Rectal smooth muscle tissue (tissue), 1 donor: ENCODE measurements around the gene FBXO11.
A peak's percentile ranks its signal among the peaks of the same experiment; 100 is the strongest.

ENCODE experiments used
- H3K27ac ChIP-seq: one replicate; pipeline ENCODE4 v1.7.0; 2013; ENCODE audit warnings: low read depth, low read length, inconsistent platforms
- H3K27me3 ChIP-seq: one replicate; pipeline ENCODE4 v1.7.0; 2013; ENCODE audit warnings: low read length; ENCODE audit not compliant: control insufficient read depth, insufficient read depth
- H3K36me3 ChIP-seq: one replicate; pipeline ENCODE4 v1.7.0; 2013; ENCODE audit warnings: low read length; ENCODE audit not compliant: control insufficient read depth, insufficient read depth
- H3K4me1 ChIP-seq: one replicate; pipeline ENCODE4 v1.7.0; 2013; ENCODE audit warnings: low read length; ENCODE audit not compliant: control insufficient read depth, insufficient read depth
- H3K4me3 ChIP-seq: one replicate; pipeline ENCODE4 v1.7.0; 2013; ENCODE audit warnings: low read length
- H3K9ac ChIP-seq: one replicate; pipeline ENCODE4 v1.7.0; 2013; ENCODE audit warnings: low read length

The FBXO11 gene

DNA sequence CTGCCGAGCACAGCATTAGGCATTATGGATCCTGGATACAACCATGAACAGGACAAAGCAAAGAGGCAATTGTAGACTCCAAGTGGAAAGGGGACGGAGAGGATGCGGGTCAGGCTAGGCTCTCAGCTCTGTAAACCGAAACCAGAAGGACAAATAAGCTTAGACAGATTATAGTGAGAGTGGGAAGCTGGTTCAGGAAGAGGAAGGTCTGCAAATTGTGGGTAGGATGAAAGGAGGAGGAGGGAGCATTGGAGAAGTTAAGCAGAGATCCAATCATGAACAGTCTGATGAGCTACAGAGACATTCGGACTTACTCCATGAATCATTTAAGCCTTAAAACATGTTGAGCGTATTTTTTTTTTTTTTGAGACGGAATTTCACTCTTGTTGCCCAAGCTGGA is 120.3 kb downstream of the FBXO11 start:
- no peak overlapping the region for H3K27ac ChIP-seq
- H3K36me3 ChIP-seq: no peaks in the 10 kb centered on the region
- H3K9ac ChIP-seq: no peak overlapping the region
- H3K27me3 ChIP-seq: no peaks in the 10 kb centered on the region
- no peak overlapping the region for H3K4me3 ChIP-seq
- H3K4me1 ChIP-seq: peaks cover 7% of the 10 kb centered on the region

DNA sequence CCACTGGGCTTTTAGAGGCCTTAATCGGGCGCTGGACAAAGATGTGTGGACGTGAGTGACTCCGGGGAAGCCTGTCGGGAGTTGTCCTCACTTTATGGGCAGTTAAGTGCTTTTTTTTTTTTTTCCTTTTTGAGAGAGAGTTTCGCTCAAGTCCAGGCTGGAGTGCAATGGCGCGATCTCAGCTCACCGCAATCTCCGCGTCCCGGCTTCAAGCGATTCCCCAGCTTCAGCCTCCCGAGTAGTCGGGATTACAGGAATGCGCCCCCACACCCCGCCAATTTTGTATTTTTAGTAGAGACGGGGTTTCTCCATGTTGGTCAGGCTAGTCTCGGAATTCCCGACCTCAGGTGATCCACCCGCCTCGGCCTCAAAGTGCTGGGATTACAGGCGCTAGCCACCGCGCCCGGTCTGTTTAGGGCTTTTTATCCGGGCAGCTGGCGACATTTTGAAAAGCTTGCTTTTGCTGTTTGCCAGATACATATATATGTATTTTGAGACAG is 121.9 kb downstream of the FBXO11 start:
- H3K36me3 ChIP-seq: no peaks in the 10 kb centered on the region

DNA sequence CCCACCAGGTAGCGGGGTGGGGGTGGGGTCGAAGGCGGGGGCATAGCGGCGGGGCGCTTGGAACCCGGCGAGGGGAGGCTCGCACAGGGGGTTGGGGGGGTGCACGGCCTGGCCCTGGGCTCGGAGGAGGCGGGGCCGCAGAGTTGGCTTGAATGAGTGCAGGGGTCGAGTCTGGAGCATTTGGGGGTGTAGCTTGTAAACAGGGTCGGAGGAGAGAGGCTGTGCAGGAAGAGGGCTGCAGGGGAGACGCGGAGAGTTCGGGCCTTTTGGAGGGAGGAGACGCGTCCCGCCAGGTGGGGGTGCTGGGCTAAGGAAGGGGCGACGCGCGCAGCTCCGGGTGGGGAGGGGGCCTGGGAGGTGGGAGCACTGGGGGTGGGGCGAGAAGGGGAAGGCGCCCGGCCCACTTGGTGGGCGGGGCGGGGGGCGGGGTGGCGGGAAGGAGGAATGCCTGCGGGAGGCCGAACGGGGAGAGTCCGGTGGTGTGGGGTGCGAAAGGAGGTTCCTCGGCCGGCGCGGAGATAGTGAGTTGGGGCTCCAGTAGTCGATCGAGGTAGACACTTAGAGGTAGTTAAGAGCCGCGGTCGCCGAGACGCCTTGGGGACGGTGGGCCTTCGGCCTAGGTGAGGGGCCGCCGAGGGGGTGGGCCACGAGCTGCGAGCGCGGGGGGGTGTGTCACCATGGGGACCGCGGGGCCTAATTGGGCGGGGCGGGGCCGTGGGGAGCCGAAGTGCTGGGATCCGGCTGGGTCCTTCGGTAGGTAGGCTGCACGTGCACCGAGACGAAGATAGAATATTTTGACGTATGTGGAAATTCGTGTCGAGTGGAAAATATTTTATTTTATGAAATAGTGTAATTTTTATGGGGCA is 122.6 kb downstream of the FBXO11 start:
- Histone ChIP-seq H3K27ac (peak overlapping the region; percentile 87), H3K27me3 (no peaks in the 10 kb centered on the region), H3K4me1 (peaks cover 5% of the 10 kb centered on the region), H3K9ac (no peak overlapping the region), H3K4me3 (peak overlapping the region; percentile 84), H3K36me3 (no peaks in the 10 kb centered on the region)

More for the DNA sequence above, 121.9 kb downstream of the FBXO11 start:
- no peaks in the 10 kb centered on the region for H3K27me3 ChIP-seq
- peak overlapping the region; percentile 74 for H3K4me3 ChIP-seq
- H3K4me1 ChIP-seq: peaks cover 5% of the 10 kb centered on the region
- no peak overlapping the region for H3K27ac ChIP-seq
- no peak overlapping the region for H3K9ac ChIP-seq

DNA sequence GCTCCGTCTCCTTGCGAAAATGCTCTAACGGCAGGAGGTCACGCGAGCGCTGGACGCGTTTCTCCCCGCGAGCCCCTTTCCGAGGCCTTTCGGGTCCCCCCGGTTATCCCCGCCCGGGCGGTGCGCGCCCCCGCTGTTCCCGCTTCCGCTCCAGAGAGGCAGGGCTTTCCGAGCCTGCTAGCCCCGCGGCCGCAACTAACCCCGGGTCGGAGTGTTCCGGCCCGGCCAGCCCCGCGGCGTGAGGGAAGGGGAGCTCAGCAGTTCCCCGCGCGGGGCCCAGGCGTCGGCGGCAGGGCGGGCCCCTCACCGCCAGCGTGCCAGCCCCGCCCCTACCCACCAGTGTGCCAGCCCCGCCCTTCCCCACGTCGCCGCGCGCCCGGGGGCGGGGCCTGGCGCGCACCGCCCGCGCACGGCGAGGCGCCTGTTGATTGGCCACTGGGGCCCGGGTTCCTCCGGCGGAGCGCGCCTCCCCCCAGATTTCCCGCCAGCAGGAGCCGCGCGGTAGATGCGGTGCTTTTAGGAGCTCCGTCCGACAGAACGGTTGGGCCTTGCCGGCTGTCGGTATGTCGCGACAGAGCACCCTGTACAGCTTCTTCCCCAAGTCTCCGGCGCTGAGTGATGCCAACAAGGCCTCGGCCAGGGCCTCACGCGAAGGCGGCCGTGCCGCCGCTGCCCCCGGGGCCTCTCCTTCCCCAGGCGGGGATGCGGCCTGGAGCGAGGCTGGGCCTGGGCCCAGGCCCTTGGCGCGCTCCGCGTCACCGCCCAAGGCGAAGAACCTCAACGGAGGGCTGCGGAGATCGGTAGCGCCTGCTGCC is 123.4 kb downstream of the FBXO11 start, which contains the start of gene MSH6:
Gene MSH6 (plus strand): TSS at position 475 of the 815 bp plus-strand sequence. CDS start 89 bp downstream, at position 564.
- peaks cover 5% of the 10 kb centered on the region for H3K4me1 ChIP-seq
- no peaks in the 10 kb centered on the region for H3K27me3 ChIP-seq
- H3K27ac ChIP-seq: peak within 1 kb of the TSS; percentile 87
- no peaks in the 10 kb centered on the region for H3K36me3 ChIP-seq
- peak within 1 kb of the TSS; percentile 84 for H3K4me3 ChIP-seq
- H3K9ac ChIP-seq: peak within 1 kb of the TSS; percentile 73

DNA sequence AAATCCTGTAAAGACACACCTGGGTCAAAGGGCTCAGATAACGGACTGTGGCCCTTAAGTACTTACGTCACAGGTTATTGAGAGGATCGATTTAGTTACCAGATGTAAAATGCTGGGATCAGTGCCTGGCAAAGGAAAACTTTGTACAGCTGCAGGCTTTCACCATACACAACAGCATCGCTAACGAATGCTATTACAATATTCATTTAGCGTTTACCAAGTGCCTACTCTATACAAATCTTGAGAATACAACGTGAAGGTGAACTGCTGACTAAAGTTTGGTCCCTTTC is 124.0 kb downstream of the FBXO11 start:
- Histone ChIP-seq H3K27me3 (no peaks in the 10 kb centered on the region), H3K4me3 (peak overlapping the region; percentile 83), H3K4me1 (peaks cover 5% of the 10 kb centered on the region), H3K27ac (peak overlapping the region; percentile 87), H3K9ac (peak overlapping the region; percentile 73), H3K36me3 (no peaks in the 10 kb centered on the region)

DNA sequence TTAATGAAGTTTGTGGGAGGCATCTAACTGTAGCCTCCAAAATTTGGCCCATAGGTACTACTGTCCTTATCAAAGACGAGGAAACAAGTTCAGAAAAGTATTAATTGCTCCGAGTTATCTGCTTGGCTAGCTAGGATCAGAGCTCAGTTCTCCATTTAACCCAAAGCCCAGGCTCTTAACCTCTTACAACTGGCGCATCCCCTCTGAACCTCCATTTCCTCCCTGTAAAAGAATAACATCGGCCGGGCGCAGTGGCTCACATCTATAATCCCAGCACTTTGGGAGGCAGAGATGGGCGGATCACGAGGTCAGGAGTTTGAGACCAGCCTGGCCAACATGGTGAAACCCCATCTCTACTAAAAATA is 126.9 kb downstream of the FBXO11 start:
- Histone ChIP-seq H3K36me3 (no peaks in the 10 kb centered on the region), H3K27me3 (no peaks in the 10 kb centered on the region), H3K4me1 (peaks cover 3% of the 10 kb centered on the region), H3K4me3 (no peak overlapping the region), H3K27ac (no peak overlapping the region), H3K9ac (no peak overlapping the region)

DNA sequence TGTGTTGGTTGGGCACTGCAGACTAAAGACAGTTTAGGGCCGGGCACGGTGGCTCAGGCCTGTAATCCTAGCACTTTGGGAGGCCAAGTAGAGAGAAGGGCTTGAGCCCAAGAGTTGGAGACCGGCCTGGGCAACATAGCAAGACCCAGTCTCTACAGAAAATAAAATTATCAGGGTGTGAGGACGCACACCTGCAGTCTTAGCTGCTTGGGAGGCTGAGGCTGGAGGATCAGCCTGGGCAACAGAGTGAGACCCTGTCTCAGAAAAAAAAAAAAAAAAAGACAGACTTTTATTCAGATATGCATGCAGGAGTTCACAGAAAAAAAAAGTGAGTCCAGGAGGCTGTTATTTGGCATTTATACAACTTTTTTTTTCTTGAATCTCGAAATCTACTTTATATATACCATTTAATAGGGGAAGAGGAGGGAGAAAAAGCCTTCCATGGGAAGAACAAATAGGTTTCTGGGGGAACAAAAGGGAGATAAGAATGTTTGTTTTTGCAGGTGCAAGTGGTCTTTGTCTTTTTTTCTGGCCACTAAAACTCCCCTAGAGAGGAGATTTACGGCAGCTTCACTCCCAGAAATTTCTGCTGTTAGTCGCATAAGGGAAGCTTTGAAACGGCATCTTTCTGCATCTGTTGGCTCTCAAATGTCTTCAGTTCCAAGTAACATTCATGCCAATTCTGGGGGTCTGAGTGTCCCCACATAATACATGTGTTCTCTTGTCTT is 127.4 kb downstream of the FBXO11 start:
- Histone ChIP-seq H3K36me3 (no peaks in the 10 kb centered on the region), H3K27me3 (no peaks in the 10 kb centered on the region), H3K9ac (no peak overlapping the region), H3K27ac (no peak overlapping the region), H3K4me1 (no peaks in the 10 kb centered on the region), H3K4me3 (no peak overlapping the region)

DNA sequence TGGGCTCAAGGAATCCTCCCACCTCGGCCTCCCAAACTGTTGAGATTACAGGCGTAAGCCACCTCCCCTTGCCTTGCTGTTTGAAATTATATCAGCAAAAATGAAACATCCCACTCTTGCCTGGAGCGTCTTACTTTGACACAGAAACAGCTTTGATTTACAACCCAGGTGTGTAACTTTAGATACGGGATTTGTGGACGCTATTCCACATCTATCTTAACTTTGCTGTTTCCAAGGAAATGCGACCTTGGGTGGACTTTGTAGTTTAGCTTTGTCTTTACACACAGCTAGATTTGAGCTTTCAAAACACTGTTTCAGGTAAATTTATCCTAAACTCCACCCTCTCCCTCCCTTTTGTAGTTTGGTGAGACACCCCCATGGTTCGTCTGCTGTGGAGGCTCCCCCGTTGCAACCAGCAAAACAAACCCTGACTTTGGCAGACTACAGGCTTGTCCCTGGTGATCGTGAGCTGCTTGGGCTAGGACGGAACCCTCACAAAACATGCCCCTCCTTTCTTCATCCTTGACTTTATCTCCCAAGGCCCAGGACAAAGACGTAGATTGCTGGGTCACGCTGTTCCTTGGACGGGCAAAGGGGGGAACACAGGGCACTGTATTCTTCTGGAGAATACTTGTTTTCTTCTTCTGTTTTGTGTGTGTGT is 128.9 kb downstream of the FBXO11 start:
- no peaks in the 10 kb centered on the region for H3K4me1 ChIP-seq

DNA sequence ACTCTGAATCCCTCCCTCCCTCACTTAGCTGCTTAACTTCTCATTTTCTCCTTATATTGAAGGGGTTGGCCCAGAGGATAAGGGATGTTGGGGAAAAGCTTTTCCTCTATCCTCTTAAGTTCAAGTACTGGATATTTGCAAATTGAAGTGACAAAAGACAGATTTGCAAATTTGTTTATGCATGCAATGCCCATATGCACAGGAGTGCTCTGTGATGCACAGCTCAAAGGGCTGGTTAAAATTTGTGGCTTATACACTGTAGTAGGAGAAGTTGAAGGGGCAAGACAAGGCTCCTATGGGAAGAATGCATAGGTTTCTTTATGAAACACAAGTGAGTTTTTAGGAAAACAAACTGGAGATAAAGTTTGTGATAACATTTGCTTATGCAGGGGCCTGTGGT is 131.7 kb downstream of the FBXO11 start:
- Histone ChIP-seq H3K9ac (no peak overlapping the region), H3K4me3 (no peak overlapping the region), H3K27ac (no peak overlapping the region), H3K4me1 (no peaks in the 10 kb centered on the region), H3K36me3 (no peaks in the 10 kb centered on the region), H3K27me3 (no peaks in the 10 kb centered on the region)

More for the DNA sequence above, 128.9 kb downstream of the FBXO11 start:
- Histone ChIP-seq H3K27ac (no peak overlapping the region), H3K9ac (no peak overlapping the region), H3K36me3 (no peaks in the 10 kb centered on the region), H3K4me3 (no peak overlapping the region), H3K27me3 (no peaks in the 10 kb centered on the region)

DNA sequence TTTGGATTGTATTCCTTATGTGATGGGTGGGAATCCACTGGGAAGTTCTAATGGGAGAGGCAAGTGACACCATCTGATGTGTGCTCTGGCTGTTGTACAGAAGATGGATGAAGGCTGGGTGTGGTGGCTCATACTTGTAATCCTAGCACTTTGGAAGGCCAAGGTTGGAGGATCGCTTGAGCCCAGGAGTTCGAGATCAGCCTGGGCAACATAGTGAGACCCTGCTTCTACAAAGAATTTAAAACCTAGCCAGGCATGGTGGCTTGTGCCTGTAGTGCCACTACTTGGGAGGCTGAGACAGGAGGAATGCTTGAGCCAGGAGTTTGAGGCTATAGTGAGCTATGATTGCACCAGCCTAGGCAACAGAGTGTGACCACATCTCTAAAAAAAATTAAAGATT is 134.0 kb downstream of the FBXO11 start:
- H3K36me3 ChIP-seq: no peaks in the 10 kb centered on the region
- H3K27me3 ChIP-seq: no peaks in the 10 kb centered on the region
- no peak overlapping the region for H3K9ac ChIP-seq
- H3K4me1 ChIP-seq: no peaks in the 10 kb centered on the region
- H3K27ac ChIP-seq: no peak overlapping the region
- no peak overlapping the region for H3K4me3 ChIP-seq

DNA sequence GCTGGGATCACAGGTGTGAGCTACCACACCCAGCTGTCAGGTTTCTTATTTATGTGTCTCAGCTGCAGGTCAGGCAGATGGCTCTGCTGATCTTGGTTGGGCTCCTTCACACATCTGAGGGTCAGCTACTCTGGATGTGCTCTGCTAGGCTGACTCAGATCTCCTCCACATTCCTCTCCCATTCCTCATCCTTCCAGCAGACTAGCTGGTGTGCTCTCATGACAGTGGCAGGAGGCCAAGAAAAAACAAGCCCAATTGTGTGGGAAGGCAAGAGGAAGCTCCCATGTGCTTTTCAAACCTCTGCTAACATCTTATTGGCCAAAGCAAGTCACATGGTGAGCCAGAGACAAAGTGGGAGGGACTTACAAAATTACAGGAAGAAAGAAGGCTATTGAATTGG is 135.1 kb downstream of the FBXO11 start:
- H3K27me3 ChIP-seq: no peaks in the 10 kb centered on the region
- H3K27ac ChIP-seq: no peak overlapping the region
- H3K4me1 ChIP-seq: no peaks in the 10 kb centered on the region
- no peak overlapping the region for H3K4me3 ChIP-seq
- H3K9ac ChIP-seq: no peak overlapping the region
- no peaks in the 10 kb centered on the region for H3K36me3 ChIP-seq

DNA sequence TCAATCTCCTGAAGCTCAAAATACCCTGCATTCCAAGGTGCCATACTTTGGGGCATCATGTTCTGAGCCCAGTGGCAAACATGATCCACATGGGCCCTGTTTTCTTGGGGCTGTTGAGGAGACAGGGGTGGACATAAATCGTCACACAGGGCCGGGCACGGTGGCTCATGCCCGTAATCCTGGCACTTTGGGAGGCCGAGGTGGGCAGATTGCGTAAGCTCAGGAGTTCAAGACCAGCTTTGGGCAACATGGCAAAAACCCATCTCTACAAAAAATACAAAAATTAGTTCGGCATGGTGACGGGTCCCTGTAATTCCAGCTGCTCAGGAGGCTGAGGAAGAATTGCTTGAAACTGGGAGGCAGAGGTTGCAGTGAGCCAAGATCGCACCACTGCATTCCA is 137.0 kb downstream of the FBXO11 start:
- Histone ChIP-seq H3K9ac (no peak overlapping the region), H3K36me3 (no peaks in the 10 kb centered on the region), H3K27me3 (no peaks in the 10 kb centered on the region), H3K27ac (no peak overlapping the region), H3K4me1 (no peaks in the 10 kb centered on the region), H3K4me3 (no peak overlapping the region)
